Measurements from ENCODE around the gene KCNJ14. TPM values are rescaled to one million over a fixed set of nuclear protein-coding genes. Genes with fewer than 3 reads are reported as not detected.

KCNJ14 gene
- total RNA-seq, 4 donors from 2014 or later, result 4.2 to 4.7 (median 4.6) TPM

- Histone ChIP-seq H3K4me3 (peak overlapping the region; percentile 8), H3K27ac (no peak overlapping the region), H3K36me3 (no peaks in the 10 kb centered on the region), H3K27me3 (no peaks in the 10 kb centered on the region), H3K9me3 (no peaks in the 10 kb centered on the region), H3K4me1 (peaks cover 70% of the 10 kb centered on the region)
- no peak for DNase-seq (ENCODE audit: low spot score in 2 of 2)
- TF ChIP-seq POLR2A (IDR thresholded peaks at IDR 0.05) (no peak), EP300 (IDR thresholded peaks at IDR 0.05) (no peak), POLR2AphosphoS5 (IDR thresholded peaks at IDR 0.05) (no peak), CTCF (IDR thresholded peaks at IDR 0.05) (no peak)
- WGBS, result 11% methylated on average over 42 of the region's 50 CpGs
These were observed 35.8 kb downstream of the KCNJ14 start for GRCh38 chr19:48490981-48491792.

GRCh38 chr19:48491793-48492123, 36.4 kb downstream of the KCNJ14 start:
- H3K36me3 ChIP-seq, result no peaks in the 10 kb centered on the region
- no peaks in the 10 kb centered on the region for H3K9me3 ChIP-seq
- H3K27ac ChIP-seq, result no peak overlapping the region
- H3K4me3 ChIP-seq, result no peak overlapping the region
- 39% methylated on average over 10 of the region's 10 CpGs for WGBS
- no peak for DNase-seq (ENCODE audit: low spot score in 2 of 2)
- peaks cover 70% of the 10 kb centered on the region for H3K4me1 ChIP-seq
- TF ChIP-seq CTCF (IDR thresholded peaks at IDR 0.05), result no peak
- no peak for TF ChIP-seq EP300 (IDR thresholded peaks at IDR 0.05)
- no peak for TF ChIP-seq POLR2A (IDR thresholded peaks at IDR 0.05)
- no peak for TF ChIP-seq POLR2AphosphoS5 (IDR thresholded peaks at IDR 0.05)
- H3K27me3 ChIP-seq, result no peaks in the 10 kb centered on the region

DNA sequence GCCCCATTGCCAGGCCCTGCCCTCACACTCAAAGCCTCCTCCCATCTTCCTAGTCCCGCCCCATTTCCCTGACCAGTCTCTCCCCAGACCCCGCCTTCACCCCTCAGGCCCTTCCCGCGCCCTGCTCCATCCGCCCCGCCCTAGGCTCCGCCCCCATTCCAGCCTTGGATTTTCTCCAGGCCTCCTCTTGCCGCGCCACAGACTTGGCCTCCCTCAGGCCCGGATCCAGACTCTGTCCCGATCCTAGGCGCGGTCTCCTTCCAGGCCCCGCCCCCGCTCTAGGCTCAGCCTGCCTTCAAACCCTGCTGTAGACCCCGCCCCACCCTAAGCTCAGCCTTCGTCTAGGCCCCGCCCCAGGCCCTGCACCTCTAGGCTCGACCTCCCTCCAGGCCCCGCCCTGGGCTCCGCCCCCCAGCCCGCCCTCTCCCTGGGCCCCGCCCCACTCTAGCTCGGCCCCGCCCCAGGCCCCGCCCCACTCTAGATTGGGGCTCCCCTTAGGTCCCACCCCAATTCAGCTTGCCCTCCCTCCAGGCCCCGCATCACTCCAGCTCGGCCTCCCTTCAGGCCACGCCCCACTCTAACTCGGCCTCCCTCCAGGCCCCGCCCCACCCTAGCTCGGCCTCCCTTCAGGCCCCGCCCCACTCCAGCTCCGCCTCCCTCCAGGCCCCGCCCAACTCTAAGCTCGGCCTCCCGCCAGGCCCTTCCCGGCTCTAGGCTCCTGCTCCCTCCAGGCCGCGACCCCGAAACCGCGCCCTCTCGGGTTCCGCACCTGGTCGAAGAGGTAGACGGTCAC, 37.7 kb downstream of the KCNJ14 start:
- H3K4me1 ChIP-seq, result peaks cover 65% of the 10 kb centered on the region
- WGBS, result 2% methylated on average over 31 of the region's 47 CpGs
- no peak for TF ChIP-seq EP300 (IDR thresholded peaks at IDR 0.05)
- TF ChIP-seq CTCF (IDR thresholded peaks at IDR 0.05), result no peak
- TF ChIP-seq POLR2AphosphoS5 (IDR thresholded peaks at IDR 0.05), result peak in 2 of 3 donors; percentile 86 to 88
- TF ChIP-seq POLR2A (IDR thresholded peaks at IDR 0.05), result peak in 1 of 2 donors; percentile 32

DNA sequence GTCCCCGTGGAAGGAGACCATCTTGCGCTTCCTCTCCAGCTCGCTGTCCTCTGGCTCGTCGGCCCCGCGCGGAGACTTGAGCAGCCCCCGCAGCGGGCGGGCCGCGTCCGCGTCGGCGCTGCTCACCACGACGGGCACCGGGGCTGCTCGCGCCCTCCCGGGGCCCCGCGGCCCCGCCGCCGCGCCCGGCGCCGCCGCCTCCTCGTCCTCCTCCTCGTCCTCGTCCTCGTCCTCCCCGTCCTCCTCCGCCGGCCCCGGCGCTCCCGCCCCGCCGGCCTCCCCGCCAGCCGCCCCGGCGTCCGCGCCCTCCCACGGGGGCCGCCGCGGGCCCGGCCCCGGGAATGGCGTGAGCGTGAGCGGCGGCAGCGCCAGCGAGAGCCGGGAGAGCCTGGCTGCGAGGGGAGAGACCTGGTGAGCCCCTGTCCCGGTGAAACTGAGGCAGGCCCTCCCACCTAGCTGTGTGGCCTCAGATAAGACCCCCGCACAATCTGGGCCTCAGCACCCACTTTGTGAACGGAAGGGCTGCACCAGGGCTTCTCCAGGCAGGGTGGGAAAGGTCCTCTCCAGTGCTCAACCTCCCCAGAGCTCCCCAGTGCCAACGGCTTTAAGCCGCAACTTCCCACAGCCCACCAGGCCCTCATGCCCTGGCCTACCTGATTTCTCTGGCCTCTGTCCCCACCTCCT, 38.5 kb downstream of the KCNJ14 start:
- TF ChIP-seq POLR2A (IDR thresholded peaks at IDR 0.05) (no peak), CTCF (IDR thresholded peaks at IDR 0.05) (no peak)
- Histone ChIP-seq H3K4me1 (peaks cover 61% of the 10 kb centered on the region), H3K9me3 (no peaks in the 10 kb centered on the region), H3K27ac (peak overlapping the region; percentile 73), H3K4me3 (peak overlapping the region; percentile 51), H3K36me3 (no peaks in the 10 kb centered on the region), H3K27me3 (peaks cover 15% of the 10 kb centered on the region)
- DNase-seq (ENCODE audit: low spot score in 2 of 2), result no peak
- 67% methylated on average over 2 of the region's 70 CpGs for WGBS

More for the DNA sequence above, 37.7 kb downstream of the KCNJ14 start:
- Histone ChIP-seq H3K4me3 (peak overlapping the region; percentile 51), H3K9me3 (no peaks in the 10 kb centered on the region), H3K36me3 (no peaks in the 10 kb centered on the region), H3K27me3 (peaks cover 8% of the 10 kb centered on the region), H3K27ac (peak overlapping the region; percentile 73)
- peak; percentile 98 to 99 for DNase-seq (ENCODE audit: low spot score in 2 of 2)

DNA sequence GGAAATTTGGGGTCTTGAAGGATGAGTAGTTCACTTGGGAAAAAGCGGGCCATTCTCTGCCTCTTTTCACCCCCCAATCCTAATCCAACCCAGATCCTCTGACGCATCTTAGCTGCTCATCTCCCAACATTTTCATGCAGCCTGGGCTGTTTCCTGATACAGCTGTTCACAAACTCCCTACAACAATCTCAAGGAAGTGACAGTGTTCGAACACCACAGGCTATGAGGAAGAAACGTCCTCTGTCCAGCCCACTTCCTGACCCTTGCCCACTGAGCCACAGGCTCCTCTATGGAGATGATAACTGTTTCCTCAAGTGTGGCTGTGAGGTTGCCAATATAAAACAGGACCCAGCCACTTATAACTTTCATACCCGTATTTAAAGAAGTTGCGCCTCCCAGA, 40.0 kb downstream of the KCNJ14 start:
- no peak for DNase-seq (ENCODE audit: low spot score in 2 of 2)
- H3K4me3 ChIP-seq, result no peak overlapping the region
- WGBS, result 63% methylated on average over 6 of the region's 6 CpGs
- H3K27me3 ChIP-seq, result peaks cover 30% of the 10 kb centered on the region
- H3K36me3 ChIP-seq, result no peaks in the 10 kb centered on the region
- peaks cover 49% of the 10 kb centered on the region for H3K4me1 ChIP-seq
- no peak overlapping the region for H3K27ac ChIP-seq
- no peaks in the 10 kb centered on the region for H3K9me3 ChIP-seq
- TF ChIP-seq POLR2AphosphoS5 (IDR thresholded peaks at IDR 0.05) (no peak), EP300 (IDR thresholded peaks at IDR 0.05) (no peak), CTCF (IDR thresholded peaks at IDR 0.05) (no peak), POLR2A (IDR thresholded peaks at IDR 0.05) (no peak)
